GM21825 (cell line): Measurements from ENCODE around the gene CATSPER1.

Experiments
- ATAC-seq: cut with Tn5 transposase; IDR thresholded peaks from one replicate; pipeline ENCODE4 v1.9.1; 2021; ENCODE audit warnings: mild to moderate bottlenecking, moderate library complexity; ENCODE audit not compliant: unreplicated experiment

The CATSPER1 gene

DNA sequence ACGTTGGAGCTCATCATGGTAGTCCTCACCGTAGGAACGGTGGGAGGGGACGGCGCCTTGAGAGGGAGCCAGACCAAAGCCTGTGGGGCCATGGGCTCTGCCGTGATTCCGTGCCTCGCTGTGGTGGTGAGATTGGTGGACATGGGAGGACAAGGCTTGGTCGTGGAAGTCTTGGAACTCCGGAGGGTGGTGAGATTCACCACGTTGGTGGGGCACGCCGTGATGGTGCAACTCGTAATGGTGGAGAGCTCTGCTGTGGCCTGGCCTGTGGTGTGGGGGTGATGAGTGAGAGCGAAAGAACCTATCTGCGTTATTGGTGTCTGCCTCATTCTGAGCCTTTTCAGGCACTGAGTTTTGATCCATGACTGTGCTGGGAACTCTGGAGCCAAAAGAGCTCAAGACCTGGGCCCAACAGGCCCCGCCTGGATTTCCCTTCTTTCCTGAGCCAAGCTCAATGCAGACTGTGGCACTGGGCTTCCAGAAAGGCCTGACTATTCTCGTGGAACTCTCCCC lies at the start of gene CATSPER1:
TSS of gene CATSPER1 (minus strand) at position 463 of the 513 bp plus-strand sequence. CDS start at position 363, 100 bp downstream.
- ATAC-seq = no peak

DNA sequence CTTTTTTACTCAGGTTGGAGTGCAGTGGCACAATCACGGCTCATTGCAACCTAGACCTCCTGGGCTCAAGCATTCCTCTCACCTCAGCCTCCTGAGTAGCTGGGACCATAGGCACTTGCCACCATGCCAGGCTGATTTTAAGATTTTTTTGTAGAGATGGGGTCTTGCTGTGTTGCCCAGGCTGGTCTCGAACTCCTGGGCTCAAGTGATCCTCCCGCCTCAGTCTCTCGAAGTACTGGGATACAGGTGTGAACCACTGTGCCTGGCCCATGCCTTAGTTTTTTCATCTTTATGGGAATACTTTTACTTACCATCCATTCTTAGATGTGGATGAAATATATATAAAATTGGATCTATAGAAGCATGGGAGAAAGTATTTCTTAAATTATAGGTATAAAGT lies 49.0 kb upstream of the CATSPER1 start:
- ATAC-seq = no peak

DNA sequence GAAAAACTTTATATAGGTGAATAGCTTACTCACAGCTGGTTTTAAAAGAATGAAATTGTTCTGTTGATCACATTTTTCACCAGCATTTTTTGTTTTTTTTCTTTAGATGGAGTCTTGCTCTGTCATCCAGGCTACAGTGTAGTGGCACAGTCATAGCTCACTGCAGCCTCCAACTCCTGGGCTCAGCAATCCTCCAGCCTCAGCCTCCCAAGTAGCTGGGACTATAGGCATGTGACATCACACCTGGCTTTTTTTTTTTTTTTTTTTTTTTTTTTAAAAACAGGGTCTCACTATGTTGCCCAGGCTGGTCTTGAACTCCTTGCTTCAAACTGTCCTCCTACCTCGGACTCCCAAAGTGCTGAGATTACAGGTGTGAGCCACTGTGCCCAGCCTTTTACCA lies 47.4 kb upstream of the CATSPER1 start:
- ATAC-seq = no peak

DNA sequence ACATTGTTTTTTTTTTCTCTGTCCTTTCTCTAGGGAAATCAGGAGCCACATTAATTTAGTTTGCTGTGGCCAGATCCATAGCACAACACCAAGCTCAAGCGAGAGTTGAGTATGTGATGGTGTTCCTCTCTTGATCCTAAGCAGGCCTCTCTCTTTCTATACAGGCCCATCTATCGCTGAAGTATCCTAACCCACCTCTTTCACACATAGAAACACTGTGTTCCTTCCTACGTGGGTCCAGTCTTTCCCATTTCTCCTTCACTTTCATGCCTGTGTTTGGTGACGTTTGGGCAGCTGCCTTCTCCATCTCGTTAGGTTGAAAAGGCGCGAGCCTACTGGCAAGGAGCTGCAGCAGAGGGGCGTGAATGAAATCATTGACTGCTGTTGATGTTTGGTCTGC lies 46.2 kb upstream of the CATSPER1 start:
- no peak for ATAC-seq

DNA sequence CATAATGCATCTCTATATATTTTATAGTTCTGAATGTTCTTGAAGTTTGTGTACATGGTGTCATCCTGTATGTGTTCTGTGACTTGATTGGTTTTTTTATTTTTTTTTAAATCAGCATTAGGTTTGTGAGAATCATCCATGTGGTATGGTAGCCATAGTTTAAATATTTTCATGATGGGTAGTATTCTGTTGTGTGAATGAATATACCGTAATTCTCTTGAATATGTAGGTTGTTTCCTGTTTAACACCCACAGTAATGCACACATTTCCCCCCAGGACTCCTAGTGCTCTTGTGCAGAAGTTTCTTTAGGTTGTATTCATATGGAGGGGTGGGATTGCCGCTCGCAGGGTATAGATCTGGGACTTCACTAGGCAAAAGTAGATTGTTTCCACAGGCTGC lies 45.8 kb upstream of the CATSPER1 start:
- ATAC-seq = no peak

DNA sequence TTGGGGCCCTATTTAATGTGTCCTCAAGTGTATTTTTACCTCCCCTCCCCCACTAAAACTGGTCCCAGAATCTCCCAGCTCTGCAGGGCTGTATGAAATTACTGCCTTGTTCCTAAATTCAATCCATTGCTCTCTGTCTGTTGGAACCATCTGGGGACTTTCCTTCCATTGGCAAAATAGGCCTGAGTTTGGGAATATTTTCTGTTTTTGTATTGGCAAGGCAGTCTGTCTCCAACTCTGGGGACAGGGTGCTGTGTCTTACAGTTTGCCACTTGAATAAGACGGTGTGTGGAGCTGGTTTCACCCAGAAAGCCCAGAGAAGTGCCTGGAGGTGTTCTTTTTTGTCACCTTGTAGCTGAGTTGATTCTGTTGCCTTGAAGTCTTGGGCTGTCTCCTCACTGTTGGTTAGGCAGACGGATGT lies 45.1 kb upstream of the CATSPER1 start:
- no peak for ATAC-seq

DNA sequence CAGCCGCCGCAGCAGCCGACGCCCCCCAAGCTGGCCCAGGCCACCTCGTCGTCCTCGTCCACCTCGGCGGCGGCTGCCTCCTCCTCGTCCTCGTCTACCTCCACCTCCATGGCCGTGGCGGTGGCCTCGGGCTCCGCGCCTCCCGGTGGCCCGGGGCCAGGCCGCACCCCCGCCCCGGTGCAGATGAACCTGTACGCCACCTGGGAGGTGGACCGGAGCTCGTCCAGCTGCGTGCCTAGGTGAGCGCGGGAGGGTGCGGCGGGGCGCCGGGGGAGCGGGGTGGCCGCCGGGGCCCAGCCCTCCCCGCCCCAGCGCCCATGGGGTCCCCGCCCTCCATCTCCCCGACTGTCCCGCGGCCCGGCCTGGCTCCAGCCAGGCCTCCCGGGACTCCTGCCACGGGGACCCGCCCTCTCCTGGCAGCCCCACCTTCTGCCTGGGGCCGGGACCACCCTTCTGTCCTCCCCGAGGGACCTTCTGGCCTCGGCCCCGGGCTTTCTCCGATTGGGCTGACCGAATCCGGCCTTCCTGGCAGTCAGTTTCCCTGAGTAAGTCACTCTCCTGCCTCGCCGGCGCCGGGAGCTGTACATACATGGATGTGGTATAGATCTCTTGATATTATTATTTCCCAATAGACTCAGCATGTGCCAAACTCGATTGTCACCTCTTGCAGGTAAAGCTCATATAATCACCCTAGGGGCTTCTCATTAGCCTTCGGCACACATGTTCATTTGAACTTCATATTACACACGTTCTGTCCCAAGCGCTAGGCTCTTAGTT lies 44.5 kb upstream of the CATSPER1 start:
- ATAC-seq = peak; percentile 17

DNA sequence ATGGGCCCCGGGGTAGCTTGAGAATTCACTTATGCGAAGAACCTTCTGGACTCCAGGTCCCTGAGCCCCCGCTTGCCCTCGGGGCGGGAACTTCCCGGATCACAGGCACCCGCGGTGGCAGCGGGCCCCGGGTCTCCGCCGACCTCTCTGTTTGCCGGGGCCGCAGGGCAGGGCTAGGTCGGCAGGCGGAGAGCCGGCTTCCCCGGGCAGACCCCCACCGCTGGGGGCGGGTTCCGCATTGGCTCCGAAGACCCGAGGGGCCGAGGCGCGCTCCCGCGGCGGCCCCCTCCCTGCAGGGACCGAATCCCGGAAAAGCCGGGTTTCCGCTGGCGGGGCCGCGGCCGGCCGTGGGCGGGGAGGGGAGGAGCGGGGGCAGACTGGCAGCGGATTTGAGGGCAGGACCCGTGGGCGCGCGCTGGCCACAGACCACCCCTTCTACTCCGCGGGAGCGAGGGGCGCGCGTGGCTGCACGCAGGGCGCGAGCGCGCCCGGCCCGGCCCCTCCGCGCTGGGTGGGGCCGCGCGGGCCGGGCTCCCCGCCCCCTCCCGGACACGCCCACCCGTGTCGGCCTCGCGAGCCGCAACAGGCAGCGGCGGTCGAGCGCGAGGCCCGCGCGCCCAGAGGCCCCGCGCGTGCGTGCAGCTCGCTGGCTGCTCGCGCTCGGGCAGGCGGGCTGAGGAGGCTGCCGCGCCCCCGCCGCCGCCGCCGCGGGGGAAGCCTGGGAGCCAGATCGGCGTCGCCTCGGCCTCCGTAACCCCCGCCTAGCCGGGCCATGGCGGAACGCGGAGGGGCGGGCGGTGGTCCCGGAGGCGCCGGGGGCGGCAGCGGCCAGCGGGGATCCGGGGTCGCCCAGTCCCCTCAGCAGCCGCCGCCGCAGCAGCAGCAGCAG lies 43.7 kb upstream of the CATSPER1 start, which contains the start of gene PACS1:
TSS of gene PACS1 (plus strand) at position 558 of the 889 bp plus-strand sequence. CDS start at position 773, 215 bp downstream.
- ATAC-seq = peak; percentile 44

DNA sequence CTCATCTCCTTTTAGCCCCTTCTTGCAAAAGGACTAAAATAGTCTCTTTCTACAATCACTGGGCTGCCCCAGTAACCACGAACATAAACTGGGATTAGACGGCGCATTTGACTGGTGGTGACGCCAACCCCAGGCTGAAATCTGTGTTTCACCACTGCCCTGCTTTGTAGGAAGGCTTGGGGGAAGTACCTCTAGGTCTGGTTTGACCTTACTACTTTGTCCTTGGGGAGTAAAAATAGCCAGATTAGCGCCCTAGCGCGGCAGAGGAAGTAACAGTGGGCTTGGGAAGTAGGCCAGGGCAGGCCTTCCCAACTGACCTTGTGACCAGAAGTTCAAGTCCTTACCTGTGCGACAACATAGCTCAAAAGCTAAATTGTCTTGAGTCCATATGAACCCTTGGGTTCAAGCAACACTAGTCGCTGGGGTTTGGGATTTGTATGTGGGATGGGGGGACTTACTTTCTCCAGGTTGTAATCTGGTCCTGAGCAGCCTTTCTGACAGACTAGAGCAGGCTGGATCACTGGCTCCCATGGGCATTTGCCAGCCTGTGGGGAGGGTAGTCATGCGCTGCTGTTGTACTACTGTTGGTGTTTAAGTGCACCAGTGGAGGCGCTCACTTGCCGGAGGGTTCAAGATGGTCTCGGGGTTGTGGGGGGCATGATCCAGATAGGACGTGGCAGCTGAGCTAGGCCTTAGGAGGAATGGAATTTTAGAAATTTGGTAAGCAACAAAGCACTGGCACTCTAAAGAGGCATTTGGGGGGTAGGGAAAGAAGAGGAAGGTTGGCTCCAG lies 42.8 kb upstream of the CATSPER1 start:
- ATAC-seq = peak; percentile 33

DNA sequence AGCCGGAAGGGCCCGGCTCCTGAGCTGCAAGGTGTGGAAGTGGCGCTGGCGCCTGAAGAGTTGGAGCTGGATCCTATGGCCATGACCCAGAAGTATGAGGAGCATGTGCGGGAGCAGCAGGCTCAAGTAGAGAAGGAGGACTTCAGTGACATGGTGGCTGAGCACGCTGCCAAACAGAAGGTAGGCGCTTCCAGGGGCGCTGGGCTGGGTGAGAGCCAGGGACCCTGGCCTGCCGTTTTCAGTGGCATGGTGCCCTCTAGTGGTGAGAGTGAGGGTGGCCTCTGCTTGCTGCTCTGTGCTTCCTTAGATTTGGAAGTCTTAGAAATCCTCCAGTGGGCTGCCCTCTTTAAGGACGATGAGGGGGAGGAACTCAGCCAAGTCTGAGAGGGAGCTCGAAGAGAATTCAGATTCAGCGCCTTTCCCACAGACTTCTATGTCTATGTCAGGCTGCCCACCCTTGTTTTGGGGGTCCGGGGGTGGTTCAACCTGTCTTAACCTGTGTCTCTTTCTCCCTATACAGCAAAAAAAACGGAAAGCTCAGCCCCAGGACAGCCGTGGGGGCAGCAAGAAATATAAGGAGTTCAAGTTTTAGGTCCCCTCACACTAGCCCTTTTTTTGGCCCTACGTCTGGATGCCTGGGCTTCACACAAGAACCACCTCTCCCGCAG lies 42.0 kb upstream of the CATSPER1 start:
- no peak for ATAC-seq

DNA sequence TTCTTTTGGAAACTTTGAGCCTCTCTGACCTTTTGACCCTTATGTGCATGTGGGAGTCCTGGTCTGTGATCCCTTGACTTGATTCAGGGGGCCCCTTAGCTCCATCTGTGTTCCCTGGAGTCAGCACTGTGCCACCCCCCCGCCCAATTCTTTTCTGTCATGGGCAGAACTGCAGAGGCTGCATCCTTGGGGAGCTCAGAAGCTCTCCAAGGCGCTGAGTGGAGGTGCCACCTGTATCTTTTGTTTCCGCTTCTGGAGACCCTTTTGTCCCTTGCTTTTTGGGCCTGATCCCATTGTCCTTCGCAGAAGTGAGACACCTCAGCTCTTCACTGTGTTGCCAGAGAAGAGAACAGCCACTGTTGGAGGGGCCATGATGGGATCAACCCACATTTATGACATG lies 41.4 kb upstream of the CATSPER1 start:
- no peak for ATAC-seq

DNA sequence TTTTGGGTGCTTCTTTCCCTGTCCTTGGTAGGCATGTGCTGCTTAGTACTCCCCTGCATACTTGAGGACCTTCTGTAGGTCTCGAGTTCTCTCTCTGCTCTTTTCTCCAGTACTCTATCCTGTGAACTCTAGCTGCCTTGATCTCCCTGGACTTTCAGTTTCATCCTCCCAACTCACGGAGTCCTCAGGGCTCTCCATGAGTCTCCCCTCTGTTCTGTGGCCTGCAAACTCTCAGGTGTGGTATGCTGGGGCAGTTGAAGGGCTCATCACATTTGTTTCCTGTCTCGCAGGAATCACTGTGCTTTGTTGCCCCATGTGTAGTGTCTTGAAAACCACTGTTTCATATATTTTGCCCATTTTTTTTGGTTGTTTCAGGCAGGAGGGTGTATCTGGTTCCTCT lies 40.5 kb upstream of the CATSPER1 start:
- ATAC-seq = no peak

DNA sequence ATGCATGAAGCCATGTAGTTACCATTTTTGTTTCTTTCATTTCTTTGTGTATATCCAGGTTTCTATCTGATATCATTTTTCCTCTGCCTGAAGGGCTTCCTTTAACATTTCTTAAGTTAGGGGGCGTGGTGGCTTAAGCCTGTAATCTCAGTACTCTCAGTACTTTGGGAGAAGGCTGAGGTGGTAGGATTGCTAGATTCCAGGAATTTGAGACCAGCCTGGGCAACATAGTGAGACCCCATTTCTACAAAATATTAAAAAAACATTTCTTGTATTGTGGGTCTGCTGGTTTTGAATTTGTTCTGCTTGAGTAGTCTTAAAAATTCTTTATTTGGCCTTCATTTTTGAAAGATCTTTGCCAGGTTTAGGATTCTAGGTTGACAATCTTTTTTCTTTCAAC lies 38.3 kb upstream of the CATSPER1 start:
- ATAC-seq = no peak

DNA sequence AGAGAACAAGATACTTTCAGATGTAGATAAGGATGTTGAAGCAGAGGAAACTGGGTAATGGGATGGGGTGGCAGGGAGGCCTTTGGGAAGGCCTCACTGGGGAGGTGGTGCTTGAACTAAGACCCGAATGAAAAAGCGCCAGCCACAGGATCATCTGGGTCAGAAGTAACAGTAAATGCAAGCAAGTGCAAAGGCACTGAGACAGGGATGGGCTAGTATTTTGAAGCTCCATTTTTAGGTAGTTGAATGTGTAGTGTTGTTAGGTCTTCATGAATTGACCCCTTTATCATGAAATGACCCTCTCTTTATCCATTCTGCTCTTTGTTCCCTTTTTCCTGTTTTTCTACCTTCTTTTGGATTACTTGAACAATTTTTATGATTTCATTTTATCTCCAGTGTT lies 37.6 kb upstream of the CATSPER1 start:
- ATAC-seq = no peak

DNA sequence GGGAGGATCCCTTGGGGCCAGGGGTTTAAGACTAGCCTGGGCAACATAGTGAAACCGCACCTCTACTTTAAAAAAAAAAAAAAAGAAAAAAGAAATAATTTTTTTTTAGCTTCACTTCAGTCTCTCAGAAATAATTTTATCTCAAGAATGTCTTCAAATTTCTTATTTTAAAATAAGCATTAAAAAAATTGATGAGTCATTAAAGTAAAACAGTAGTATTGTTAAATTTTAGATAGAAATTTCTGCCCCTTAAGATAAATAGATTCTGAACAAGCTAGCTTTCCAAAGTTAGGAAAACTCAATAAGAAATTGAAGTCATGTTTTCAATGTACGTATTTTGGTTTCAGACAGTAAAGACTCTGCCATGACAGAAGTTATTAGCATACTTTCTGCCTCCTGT lies 36.1 kb upstream of the CATSPER1 start:
- no peak for ATAC-seq

DNA sequence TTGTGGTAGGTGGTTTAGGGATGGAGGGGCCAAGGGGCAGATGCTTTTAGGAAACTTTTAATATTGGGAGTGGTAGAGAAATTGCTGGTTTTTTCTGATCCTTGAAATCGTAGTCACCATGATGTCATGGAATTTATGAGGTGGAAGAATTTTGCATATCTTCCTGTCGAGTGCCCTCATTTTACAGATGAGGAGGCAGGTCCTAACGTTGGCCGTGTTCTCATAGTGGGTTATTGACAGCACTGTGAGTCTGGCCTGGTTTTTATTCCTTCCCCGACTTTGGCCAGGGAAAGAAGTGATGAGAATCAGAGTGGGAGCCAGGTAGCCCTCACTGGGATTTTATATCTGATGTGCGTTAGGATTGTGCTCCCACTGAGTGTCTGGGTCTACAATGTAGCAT lies 35.0 kb upstream of the CATSPER1 start:
- ATAC-seq = no peak

DNA sequence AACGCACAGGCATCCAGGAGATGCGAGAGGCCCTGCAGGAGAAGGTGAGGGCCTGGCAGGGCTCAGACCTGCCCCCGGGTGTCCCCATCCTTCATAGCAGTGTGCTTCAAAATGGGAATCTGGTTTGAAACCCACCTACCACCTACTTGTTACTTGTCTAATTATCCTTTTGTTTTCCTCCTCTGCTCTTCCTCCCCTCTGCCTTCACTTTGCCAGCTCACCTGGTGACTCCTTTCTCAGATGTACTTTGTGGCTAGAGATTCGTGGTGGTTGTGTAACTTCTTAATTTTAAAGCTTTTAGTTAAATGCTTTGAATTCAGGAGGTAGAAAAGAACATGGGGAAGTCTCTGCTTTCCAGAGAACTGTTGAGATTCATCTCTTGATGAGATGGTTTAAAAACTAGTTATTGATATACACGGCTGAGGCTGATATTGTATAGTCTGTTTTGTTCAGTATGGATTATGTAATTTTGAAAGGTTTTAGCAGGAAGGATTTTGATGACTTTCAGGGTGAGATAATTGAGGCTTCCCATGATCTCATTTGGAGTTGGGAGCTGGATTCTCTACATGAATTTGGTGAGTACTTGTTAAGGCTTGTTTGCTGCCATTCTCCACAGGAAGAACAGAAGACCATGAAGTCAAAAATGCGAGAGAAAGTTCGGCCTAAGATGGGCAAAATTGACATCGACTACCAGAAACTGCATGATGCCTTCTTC lies 33.8 kb upstream of the CATSPER1 start:
- no peak for ATAC-seq

DNA sequence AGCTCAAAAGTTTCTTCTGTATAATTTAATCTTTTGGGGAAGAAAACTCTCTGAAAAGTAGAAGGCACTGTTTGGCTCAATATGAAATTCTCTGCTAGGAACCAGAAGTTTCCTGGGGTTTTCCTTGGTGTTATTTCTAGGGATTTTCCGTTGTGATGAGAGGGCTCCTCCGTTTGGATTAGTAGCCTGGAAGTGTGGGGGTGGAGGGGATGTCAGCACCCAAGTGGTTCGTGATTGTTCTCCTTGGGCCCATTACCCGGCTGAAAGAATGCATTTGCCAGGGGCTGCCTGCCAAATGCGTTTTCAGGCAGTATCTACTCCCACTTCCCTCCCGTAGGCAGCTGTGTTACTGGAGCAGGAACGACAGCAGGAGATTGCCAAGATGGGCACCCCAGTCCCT lies 30.2 kb upstream of the CATSPER1 start:
- ATAC-seq = no peak

DNA sequence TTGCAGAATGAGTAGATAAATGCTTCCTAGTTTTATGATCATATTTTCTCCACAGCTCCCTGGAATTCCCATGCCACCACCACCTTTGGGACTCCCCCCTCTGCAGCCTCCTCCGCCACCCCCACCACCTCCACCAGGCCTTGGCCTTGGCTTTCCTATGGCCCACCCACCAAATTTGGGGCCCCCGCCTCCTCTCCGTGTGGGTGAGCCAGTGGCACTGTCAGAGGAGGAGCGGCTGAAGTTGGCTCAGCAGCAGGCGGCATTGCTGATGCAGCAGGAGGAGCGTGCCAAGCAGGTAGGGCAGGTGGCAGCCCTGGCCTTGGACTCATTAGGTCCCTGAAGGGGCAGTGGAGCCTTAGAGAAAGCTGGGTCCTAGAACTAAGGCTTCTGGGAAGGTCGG lies 28.7 kb upstream of the CATSPER1 start:
- ATAC-seq = no peak

DNA sequence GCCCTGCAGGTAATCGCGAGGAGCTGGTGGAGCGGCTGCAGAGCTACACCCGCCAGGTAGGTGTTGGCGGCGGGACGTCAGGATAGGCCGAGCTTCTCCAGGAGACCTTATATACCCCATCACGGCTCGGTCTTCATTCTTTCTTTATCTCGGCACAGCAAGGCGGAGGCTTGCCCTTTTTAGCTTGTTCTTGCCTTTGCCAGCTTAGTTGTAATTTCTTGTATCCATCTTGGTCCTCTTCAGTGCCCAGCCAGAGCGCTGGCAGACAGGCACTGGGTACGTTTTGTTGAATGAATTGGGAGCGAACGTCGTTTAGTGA lies 26.3 kb upstream of the CATSPER1 start:
- no peak for ATAC-seq
